Measurements from ENCODE around the gene PPP3R1.
A peak's percentile ranks its signal among the peaks of the same experiment; 100 is the strongest.
"Not testable (repeated sequence)": the region's sequence is repeated elsewhere in the genome, so short reads cannot be mapped to it uniquely, and the experiment has no call there.

The PPP3R1 gene

DNA sequence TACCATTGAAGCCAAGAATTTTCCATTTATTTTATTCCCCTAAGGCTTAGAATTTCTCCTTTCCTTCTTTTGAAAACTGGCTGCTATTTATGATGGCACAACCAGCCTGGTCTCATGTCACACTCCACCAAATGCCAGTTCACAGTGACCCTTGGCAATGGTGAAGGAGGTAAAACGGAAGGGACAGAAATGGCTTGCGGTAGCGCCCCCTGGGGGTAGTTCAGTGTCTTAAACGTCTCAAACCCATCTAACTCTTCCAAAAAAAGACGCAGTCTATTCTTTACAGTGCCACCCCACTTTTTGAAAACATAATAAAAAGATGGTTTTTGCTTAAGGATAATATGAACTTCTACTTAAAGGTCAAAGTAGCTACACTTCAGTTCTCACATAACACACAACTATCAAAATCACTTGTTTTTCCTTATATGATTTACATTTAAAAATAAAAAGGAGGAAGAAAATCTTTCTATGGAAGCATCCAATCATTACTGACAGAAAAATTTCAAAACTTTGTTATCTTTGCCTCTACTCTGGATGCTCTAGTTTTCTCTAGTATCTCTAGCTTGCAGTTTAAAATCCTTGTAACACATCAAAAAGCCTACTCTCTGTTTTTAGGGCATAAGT, 66.7 kb downstream of the PPP3R1 start:
- peak; percentile 92 for DNase-seq

DNA sequence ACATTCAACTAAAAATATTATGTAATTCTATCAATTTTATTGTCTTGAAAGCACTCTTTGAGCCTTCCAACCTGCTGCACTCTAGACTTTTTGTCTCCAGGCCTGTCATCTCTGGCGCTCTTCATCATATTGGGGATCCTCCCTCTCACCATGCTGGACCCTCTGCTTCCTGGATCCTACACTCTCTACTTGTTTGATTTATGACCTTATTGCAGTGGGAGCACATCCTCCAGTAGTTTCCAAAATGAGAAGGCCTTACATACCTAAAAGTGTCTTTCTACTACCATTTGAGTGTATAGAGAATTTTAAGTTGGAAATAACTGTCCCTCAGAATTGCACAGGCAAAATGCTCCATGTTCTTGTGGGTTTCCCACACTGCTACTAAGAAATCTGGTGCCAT, 69.4 kb downstream of the PPP3R1 start:
- DNase-seq: no peak

DNA sequence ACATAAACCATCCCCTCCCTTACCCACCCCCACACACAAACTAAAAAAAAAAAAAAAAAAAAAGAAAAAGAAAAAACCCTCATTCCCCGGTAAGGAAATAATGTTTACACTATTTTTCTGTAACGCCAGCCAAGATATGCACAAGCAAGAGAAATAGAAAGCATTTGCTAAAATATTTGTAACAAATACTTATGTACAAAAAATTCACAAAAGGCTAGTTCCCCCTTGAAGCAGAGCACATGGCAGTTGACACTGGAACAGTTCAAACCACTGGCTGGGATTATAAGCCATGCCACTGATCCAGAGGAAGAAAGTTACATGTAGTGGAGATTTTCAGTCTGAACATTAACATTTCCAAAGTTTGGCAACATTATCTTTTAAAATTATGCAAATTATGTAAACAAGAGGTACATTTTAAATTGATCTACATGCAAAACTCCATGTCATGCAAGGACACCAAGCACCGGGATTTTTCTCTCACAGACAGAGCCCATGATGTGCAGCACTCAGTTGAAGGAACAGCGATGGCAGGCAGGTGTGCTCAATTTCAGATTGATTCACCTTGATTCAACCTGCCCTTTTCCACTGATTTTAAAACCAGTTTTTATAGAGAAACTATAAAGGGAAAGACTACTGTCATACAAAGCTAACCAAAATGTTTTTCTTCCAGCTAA, 73.2 kb downstream of the PPP3R1 start:
- DNase-seq: no peak

- no peak for DNase-seq
Observed at GRCh38 chr2:68178432-68178831, 73.9 kb downstream of the PPP3R1 start.

DNA sequence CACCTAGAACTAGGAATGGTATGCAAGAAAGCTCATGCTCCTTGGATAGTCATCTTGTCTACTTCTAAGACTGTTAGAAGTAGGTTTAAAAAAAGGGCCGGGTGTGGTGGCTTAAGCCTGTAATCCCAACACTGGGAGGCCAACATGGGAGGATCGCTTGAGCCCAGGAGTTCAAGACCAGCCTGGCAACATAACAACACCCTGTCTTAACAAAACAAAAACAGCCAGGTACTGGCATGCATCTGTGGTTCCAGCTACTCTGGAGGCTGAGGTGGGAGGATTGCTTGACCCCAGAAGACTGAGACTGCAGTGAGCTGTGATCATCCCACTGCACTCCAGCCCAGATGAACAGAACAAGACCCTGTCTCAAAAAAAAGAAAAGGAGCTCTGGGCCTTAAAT, 74.8 kb downstream of the PPP3R1 start:
- no peak for DNase-seq

DNA sequence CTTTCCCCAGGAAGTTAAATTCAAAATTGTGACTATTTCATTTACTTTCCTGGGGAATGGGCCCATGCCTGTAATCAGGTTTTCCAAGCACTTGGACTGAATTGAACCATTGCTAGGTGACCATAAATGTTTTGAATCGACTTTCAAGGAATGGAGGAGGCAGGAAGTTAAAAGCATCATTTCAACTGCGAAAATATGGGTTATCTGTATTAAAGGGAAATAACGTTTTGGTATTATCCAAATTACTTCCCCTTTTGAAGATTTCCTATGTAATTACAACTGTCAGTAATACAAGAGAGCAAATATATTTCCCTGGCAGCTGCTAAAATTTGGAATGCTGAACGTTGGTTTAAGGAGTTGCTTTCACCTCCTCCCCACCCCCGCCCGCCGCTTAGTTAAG, 75.7 kb downstream of the PPP3R1 start:
- no peak for DNase-seq

GRCh38 chr2:68175210-68175609, 77.1 kb downstream of the PPP3R1 start:
- DNase-seq: not testable (repeated sequence)

- DNase-seq: peak; percentile 66
Observed at GRCh38 chr2:68172990-68173700, 79.2 kb downstream of the PPP3R1 start.

GRCh38 chr2:68172521-68172920, 79.8 kb downstream of the PPP3R1 start:
- no peak for DNase-seq

- DNase-seq: no peak
Observed at GRCh38 chr2:68171684-68172083, 80.6 kb downstream of the PPP3R1 start.

DNA sequence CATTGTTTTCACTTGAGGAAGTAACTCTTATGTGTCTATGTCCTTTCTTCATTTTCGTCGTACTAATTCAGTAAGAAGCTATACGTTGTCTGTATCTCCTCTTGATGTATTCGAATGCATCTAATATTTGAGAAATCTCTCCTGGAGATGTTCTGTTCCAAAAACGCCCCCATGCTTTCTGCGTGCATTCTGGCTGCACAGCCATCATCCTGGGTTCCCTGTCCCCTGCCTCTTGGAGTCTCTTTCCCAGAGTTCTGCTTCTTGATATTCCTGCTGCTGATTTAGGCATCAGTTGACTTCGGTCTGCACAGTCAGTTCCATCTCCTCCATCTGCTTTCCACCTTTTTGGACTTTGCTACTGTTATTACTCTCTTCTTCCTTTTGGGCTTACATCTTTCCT, 81.2 kb downstream of the PPP3R1 start:
- DNase-seq: no peak

GRCh38 chr2:68169308-68169707, 83.0 kb downstream of the PPP3R1 start:
- DNase-seq: no peak

GRCh38 chr2:68167186-68167585, 85.1 kb downstream of the PPP3R1 start:
- no peak for DNase-seq

GRCh38 chr2:68163641-68164040, 88.7 kb downstream of the PPP3R1 start:
- DNase-seq: no peak

DNA sequence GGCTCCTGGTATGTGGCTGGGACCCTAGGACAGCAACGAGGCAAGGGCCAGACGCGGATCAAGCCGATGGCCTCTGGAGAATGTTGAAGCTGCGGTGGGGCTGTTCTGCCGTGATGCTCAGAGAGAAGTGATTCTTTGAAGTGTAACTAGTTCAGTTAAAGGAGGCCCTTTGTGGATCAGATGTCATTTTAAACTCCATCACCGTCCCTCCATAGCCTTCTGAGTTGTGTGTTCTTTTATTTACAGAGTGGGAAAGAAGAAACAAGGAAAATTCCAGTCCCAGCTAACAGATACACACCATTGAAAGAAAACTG, 94.2 kb downstream of the PPP3R1 start:
- no peak for DNase-seq

DNA sequence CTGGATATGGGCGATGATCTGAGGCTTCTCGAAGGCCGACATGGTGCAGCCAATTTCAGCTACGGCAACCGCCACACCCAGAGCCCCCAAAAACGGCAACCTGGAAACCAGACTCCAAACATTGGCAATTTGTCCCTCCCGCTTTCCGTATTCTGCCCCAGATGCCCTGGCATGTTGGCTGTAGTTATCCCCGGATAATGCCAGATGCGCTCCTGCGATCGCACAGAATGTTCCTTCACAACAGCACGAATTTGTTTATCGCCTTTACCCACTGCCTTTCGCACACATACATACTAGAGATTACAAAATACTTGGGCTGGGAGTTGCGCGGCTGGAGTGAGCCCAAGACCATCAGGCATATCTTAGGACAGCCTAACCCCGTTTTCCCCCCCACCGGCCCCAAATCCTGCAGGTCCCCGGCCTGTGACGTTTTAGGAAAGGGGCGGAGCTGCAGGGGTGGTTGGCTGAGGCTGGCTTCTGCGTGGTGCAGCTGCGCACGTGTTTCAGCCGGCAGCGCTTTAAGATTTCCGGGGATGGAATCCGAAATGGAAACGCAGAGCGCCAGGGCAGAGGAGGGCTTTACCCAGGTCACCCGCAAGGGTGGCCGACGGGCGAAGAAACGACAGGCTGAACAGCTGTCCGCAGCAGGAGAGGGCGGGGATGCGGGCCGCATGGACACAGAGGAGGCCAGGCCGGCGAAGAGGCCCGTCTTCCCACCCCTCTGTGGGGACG, 94.8 kb downstream of the PPP3R1 start, which contains the start of gene PNO1:
TSS of gene PNO1 (plus strand) at position 487 of the 732 bp plus-strand sequence. CDS start at position 534, 47 bp downstream.
- DNase-seq: peak; percentile 98

GRCh38 chr2:68157002-68157401, 95.3 kb downstream of the PPP3R1 start:
- no peak for DNase-seq

GRCh38 chr2:68156419-68156818, 95.9 kb downstream of the PPP3R1 start:
- no peak for DNase-seq

DNA sequence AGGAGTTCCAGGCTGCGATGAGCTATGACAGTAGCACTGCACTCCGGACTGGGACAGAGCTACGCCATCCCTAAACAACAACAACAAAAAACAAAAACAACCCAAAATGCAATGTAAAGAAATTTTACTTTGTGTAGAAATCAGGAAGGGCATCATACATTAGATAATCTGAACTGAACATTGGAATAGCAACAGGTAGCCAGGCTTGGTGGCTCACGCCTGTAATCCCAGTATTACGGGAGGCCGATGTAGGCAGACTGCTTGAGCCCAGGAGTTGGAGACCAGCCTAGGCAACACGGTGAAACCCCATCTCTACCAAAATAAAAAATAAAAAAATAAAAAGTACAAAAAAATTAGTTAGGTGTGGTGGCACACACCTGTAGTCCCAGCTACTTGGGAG, 96.7 kb downstream of the PPP3R1 start:
- DNase-seq: no peak

- no peak for DNase-seq
Observed at GRCh38 chr2:68152681-68153347, 99.5 kb downstream of the PPP3R1 start.

DNA sequence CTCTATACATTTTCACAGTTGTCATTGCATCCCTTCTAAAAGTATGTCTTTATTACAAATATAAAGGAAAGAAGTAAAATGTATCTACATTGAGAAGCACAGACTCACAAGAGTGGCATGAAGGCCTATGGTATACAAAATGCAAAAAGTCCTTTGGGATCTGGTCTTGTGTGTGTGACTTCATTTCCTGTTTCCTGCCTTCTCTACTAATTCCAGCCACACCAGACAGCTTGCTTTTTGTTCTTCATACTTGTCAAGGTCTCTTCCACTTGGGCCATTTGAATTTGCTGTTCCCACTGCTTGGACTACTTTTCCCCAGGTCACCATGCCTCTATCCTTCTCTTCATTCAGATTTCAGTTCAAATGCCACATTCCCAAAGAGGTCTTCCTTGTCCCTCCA, 101.3 kb downstream of the PPP3R1 start:
- no peak for DNase-seq

- DNase-seq: no peak
Observed at GRCh38 chr2:68141875-68142274, 110.5 kb downstream of the PPP3R1 start.
